Activated B cell treated with CpG ODN at 0.5 μM for 24 hours (primary cell): ENCODE measurements around the gene C8B. TPM values are rescaled to one million over a fixed set of nuclear protein-coding genes. Genes with fewer than 3 reads are reported as not detected.

Source experiments
- ATAC-seq: fragments of 200-7000 bp; cut with Tn5 transposase; one replicate; pipeline ENCODE4 v1.10.0; 2021; ENCODE audit warnings: low read depth, mild to moderate bottlenecking, moderate library complexity
- CTCF ChIA-PET: fragments of 350-600 bp; sonication (Branson Sonifier 250); formaldehyde crosslinking; loops from one replicate; lab custom pipeline; 2021; ENCODE audit warnings: antibody characterized with exemption; lab: Charles Lee
- POLR2A ChIA-PET: fragments of 350-600 bp; sonication (Branson Sonifier 250); formaldehyde crosslinking; loops from one replicate; lab custom pipeline; 2021; ENCODE audit warnings: antibody characterized with exemption; lab: Charles Lee
- DNase-seq: peaks from one replicate; pipeline ENCODE4 v3.0.0; 2022
- H3K27ac Mint-ChIP-seq: one replicate; pipeline ENCODE4 v1.8.0; 2020; ENCODE audit warnings: mixed read lengths
- H3K27me3 Mint-ChIP-seq: one replicate; pipeline ENCODE4 v1.8.0; 2021; ENCODE audit warnings: mixed read lengths
- H3K36me3 Mint-ChIP-seq: one replicate; pipeline ENCODE4 v1.8.0; 2021; ENCODE audit warnings: low read depth, mixed read lengths
- H3K4me1 Mint-ChIP-seq: one replicate; pipeline ENCODE4 v1.8.0; 2021; ENCODE audit warnings: mixed read lengths
- H3K4me3 Mint-ChIP-seq: one replicate; pipeline ENCODE4 v1.8.0; 2020; ENCODE audit warnings: mild to moderate bottlenecking, mixed read lengths
- H3K9me3 Mint-ChIP-seq: one replicate; pipeline ENCODE4 v1.8.0; 2020; ENCODE audit warnings: mixed read lengths
- intact Hi-C: fragments of 100-400 bp; cut with micrococcal nuclease; formaldehyde crosslinking; loops from one replicate; pipeline ENCODE4 v1.15.1; 2024
- total RNA-seq: library from RNA; stranded (reverse); gene quantifications from 2 replicates; pipeline ENCODE4 v1.2.3, GENCODE V29; 2022
- TF ChIP-seq, protein P1 (sequence below): fragments of 200-600 bp; IDR thresholded peaks from one replicate; pipeline ENCODE4 v1.8.0; 2022; ENCODE audit warnings: antibody characterized with exemption, mild to moderate bottlenecking

The C8B gene
- total RNA-seq, 1 donor from 2014 or later = not detected

GRCh38 chr1:56916630-56917029, 49.2 kb downstream of the C8B start:
- TF ChIP-seq, protein P1, sequence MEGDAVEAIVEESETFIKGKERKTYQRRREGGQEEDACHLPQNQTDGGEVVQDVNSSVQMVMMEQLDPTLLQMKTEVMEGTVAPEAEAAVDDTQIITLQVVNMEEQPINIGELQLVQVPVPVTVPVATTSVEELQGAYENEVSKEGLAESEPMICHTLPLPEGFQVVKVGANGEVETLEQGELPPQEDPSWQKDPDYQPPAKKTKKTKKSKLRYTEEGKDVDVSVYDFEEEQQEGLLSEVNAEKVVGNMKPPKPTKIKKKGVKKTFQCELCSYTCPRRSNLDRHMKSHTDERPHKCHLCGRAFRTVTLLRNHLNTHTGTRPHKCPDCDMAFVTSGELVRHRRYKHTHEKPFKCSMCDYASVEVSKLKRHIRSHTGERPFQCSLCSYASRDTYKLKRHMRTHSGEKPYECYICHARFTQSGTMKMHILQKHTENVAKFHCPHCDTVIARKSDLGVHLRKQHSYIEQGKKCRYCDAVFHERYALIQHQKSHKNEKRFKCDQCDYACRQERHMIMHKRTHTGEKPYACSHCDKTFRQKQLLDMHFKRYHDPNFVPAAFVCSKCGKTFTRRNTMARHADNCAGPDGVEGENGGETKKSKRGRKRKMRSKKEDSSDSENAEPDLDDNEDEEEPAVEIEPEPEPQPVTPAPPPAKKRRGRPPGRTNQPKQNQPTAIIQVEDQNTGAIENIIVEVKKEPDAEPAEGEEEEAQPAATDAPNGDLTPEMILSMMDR = no peak
- Mint-ChIP-seq H3K4me1 (no peaks in the 10 kb centered on the region), H3K36me3 (no peaks in the 10 kb centered on the region), H3K4me3 (no peak overlapping the region), H3K9me3 (no peaks in the 10 kb centered on the region), H3K27ac (no peak overlapping the region), H3K27me3 (no peaks in the 10 kb centered on the region)
- CTCF ChIA-PET = no interaction called here
- intact Hi-C loops = no loop called here
- no peak for DNase-seq
- ATAC-seq = no peak
- POLR2A ChIA-PET = no interaction called here

DNA sequence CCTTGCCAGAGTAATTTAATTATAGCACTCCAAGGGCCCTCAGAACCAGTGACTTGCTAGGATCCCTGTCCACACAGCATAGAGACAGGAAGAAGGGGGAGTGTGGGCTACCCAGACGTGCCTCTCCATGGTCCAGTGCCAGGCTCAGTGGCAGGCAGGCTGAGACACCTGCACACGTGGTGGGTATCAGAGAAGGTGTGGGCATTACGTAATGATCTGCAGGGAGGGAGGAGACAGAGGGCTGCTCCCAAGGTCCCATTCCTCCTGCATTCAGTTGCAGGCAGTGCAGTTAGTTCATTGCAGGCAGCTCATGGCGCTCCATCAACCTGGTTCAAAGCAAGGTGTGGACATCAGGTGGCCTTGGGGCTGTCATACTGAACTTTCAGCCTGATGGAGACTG, 49.9 kb downstream of the C8B start:
- intact Hi-C loops = no loop called here

DNA sequence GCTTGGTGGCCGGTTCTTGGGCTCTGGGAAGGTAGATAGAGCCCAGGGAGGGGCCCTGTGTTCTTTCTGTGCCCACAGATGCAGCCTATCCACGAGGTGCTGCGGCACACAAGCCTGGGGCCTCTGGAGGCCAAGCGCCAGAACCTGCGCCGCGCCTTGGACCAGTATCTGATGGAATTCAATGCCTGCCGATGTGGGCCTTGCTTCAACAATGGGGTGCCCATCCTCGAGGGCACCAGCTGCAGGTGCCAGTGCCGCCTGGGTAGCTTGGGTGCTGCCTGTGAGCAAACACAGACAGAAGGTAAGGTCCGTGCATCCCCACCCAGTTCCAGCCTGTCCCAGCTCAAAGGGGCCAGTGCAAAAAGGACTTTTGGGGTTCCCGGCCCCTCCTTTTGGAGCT, 53.5 kb downstream of the C8B start:
- no peaks in the 10 kb centered on the region for H3K9me3 Mint-ChIP-seq
- H3K4me1 Mint-ChIP-seq = no peaks in the 10 kb centered on the region
- no peak overlapping the region for H3K4me3 Mint-ChIP-seq
- no peaks in the 10 kb centered on the region for H3K36me3 Mint-ChIP-seq
- DNase-seq (no peak), ATAC-seq (no peak)
- ChIA-PET CTCF (no interaction called here), POLR2A (no interaction called here)
- intact Hi-C loops = no loop called here
- peaks cover 3% of the 10 kb centered on the region for H3K27me3 Mint-ChIP-seq
- TF ChIP-seq, protein P1 = no peak
- H3K27ac Mint-ChIP-seq = no peak overlapping the region

More for the DNA sequence above, 49.9 kb downstream of the C8B start:
- Mint-ChIP-seq H3K4me3 (no peak overlapping the region), H3K27me3 (no peaks in the 10 kb centered on the region), H3K4me1 (no peaks in the 10 kb centered on the region), H3K27ac (no peak overlapping the region), H3K9me3 (no peaks in the 10 kb centered on the region), H3K36me3 (no peaks in the 10 kb centered on the region)
- TF ChIP-seq, protein P1 = no peak
- POLR2A ChIA-PET = no interaction called here
- DNase-seq (no peak), ATAC-seq (no peak)
- CTCF ChIA-PET = no interaction called here

DNA sequence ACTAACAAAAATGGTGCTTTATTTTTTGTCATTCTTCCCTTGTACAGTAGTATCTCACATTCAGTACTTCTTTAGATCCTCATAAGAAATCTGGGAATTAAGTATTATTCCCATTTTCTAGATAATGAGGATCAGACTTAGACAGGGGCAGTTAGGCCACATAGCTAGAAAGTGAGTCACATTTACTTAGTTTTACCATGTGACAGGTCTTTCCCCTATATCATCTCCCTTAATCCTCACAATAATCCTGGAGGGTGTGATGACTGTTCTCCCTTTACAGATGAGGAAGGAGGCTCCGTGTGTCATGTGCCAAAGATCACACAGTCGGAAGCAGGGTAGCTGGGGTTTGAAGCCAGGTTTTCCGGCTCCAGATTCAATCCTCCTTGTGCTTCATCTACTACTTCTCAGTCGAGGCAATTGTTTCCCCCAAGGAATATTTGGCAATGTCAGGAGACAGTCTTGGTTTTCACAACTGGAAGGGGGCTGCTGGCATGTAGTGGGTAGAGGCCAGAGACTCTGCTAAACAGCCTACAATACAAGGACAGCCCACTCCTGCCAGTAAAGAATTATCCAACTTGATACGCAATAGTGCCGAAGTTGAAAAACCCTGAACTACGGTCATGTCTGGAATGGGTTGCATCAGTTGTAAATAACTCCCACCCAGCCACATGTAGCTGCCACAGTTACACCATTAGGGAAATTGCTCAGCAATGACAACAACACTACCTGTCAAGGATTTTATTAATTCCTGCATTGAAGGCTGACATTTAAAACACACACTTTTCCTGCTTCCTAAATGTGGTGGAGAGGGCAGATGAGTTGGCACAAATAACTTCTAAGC, 54.5 kb downstream of the C8B start:
- no peak for DNase-seq
- Mint-ChIP-seq H3K27me3 (peaks cover 3% of the 10 kb centered on the region), H3K27ac (no peak overlapping the region), H3K9me3 (no peaks in the 10 kb centered on the region), H3K36me3 (no peaks in the 10 kb centered on the region), H3K4me1 (no peaks in the 10 kb centered on the region), H3K4me3 (no peak overlapping the region)
- intact Hi-C loops = no loop called here
- ChIA-PET POLR2A (no interaction called here), CTCF (no interaction called here)
- ATAC-seq = no peak
- TF ChIP-seq, protein P1 = no peak

DNA sequence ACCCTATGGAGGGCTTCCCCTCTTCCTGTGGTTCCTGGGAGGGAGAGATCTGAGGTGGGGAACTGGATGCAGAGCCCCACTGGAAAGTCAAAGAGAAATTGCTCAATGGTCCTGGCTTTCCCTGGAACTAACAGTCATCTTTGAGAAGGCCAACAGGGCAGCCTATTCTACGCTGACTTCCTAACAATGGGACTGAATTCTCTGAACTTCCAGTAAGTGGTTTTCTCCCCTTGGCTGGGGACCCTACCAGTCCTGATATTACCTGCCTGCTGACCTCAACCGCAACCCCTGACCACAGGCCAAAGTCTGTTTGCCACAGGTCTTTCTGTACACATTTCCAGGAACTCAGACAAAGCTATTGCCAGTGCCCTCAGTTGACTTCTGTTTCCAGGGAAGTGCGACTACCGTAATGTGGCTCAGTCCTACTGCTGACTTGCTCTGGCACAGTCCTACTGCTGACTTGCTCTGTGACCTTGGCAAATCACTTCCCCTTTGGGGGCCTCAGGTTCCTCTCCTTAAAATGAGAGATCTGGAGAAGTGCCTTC, 55.3 kb downstream of the C8B start:
- DNase-seq = no peak
- intact Hi-C loops = no loop called here
- Mint-ChIP-seq H3K4me3 (no peak overlapping the region), H3K27me3 (peaks cover 3% of the 10 kb centered on the region), H3K4me1 (no peaks in the 10 kb centered on the region), H3K9me3 (no peaks in the 10 kb centered on the region), H3K27ac (no peak overlapping the region), H3K36me3 (no peaks in the 10 kb centered on the region)
- ATAC-seq = no peak
- ChIA-PET POLR2A (no interaction called here), CTCF (no interaction called here)
- TF ChIP-seq, protein P1 = no peak
